Astrocyte (in vitro differentiated cells and primary cell): Measurements from ENCODE around the gene BOD1L2.

Source experiments
- EZH2 ChIP-seq: IDR thresholded peaks from 2 replicates; pipeline ENCODE4 v1.6.1; 2012; ENCODE audit warnings: mild to moderate bottlenecking, low read length, inconsistent platforms; ENCODE audit not compliant: insufficient read depth
- TF ChIP-seq, protein P1 (sequence below): IDR thresholded peaks from 2 replicates; pipeline ENCODE4 v1.5.1; 2011; ENCODE audit warnings: low read depth, mild to moderate bottlenecking, inconsistent platforms, low read length, moderate library complexity; ENCODE audit not compliant: insufficient read depth

DNA sequence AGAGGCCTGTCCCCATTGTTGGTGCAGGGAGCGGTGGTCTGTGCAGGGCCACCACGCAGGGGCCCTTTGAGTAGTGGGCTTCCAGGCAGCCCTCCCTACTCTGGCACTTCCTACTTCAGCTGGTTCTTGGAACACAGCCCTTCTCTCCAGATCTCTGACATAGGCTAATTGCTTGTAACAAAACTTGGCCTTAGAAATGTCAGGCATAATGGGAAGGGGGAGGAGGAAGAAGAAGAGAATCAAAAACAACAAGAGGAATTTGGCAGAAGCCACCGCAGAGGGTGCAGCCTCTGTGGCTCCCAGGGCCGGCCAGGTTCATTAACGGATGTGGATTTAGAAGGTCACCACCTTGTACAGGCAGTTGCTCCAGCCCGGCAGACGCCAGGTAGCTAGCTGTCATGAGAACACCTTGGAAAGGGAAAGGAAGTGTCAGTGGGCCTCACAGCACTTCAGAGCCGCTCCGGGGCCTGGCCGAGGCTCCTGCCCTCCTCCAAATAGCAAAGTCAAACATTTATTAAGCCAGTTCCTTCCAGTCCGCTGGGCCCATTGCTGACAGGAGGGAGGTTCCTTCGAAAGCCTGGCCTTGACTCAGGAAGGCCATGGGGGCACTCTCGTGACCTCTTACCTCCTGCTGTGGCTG is 7.4 kb downstream of the BOD1L2 start:
- TF ChIP-seq, protein P1, sequence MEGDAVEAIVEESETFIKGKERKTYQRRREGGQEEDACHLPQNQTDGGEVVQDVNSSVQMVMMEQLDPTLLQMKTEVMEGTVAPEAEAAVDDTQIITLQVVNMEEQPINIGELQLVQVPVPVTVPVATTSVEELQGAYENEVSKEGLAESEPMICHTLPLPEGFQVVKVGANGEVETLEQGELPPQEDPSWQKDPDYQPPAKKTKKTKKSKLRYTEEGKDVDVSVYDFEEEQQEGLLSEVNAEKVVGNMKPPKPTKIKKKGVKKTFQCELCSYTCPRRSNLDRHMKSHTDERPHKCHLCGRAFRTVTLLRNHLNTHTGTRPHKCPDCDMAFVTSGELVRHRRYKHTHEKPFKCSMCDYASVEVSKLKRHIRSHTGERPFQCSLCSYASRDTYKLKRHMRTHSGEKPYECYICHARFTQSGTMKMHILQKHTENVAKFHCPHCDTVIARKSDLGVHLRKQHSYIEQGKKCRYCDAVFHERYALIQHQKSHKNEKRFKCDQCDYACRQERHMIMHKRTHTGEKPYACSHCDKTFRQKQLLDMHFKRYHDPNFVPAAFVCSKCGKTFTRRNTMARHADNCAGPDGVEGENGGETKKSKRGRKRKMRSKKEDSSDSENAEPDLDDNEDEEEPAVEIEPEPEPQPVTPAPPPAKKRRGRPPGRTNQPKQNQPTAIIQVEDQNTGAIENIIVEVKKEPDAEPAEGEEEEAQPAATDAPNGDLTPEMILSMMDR, result no peak
- TF ChIP-seq EZH2, result no peak
